Measurements from ENCODE around the gene IFITM2.

The IFITM2 gene

DNA sequence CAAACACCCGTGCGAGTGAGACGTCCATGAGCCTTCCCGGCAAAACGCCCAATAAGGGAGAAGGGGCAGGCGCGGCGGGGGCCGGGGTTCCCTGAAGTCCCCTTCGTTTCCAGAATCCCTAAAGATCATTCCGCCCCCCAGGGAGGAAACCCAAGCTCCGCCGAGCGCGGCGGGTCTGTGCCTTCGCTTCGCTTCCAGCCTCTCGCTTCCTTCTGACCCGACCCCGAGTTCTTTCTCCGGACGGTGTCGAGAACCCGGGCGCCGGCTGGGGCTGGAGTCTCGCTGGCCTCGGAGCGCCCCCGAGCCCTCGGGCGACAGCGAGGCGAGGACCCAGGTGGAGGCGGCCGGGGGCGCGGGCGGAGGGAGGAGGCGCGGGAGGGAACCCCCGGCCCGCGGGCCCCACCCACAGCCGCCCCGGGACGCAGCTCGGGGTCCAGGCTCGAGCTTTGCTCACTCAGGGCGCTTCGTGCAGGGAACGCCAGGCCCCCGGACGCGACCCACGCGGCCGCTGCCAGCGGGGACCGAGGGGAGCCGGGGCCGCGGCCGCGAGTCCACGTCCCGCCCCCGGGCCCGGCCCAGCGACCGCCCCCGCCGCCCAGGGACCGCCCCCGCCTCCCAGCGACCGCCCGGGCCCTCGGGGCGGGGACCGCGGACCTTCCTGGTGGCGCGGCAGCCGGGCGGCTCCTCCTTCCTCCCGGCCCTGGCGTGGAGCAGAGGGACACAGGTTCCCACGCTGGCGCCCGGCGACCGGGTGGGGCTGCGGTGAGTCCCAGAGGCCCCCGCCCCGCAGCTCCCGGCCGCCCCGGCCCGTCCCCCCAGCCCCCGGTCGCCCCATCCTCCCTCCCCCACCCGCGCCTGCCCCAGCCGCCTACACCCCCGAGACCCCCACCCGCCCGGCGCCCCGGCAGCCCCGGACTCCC is 18.9 kb upstream of the IFITM2 start, which contains the start of gene PGGHG:
Gene PGGHG, plus strand, starts transcription at position 649 of the 920 bp plus-strand sequence. CDS start 691 bp downstream, outside the sequence.
- Histone ChIP-seq H3K4me3 (ENCODE audit: insufficient read length, low read depth) (peak within 1 kb of the TSS; percentile 59), H3K36me3 (ENCODE audit: insufficient read depth, insufficient read length, low read length) (peaks cover 33% of the 10 kb centered on the region), H3K4me1 (ENCODE audit: insufficient read depth, insufficient read length) (peaks cover 31% of the 10 kb centered on the region), H3K27me3 (ENCODE audit: insufficient read depth, insufficient read length) (peaks cover 17% of the 10 kb centered on the region), H3K9me3 (ENCODE audit: insufficient read depth, low read length) (no peaks in the 10 kb centered on the region), H3K9ac (ENCODE audit: insufficient read length, low read depth) (peak within 1 kb of the TSS; percentile 90)
- TF ChIP-seq ZNF274 (IDR thresholded peaks at IDR 0.05; ENCODE audit: low read depth, low read length) (no peak), YY1 (IDR thresholded peaks at IDR 0.05; ENCODE audit: insufficient read depth, insufficient read length) (no peak), SUZ12 (IDR thresholded peaks at IDR 0.05; ENCODE audit: extremely low read depth, insufficient read depth, insufficient read length) (no peak)
- DNase-seq (ENCODE audit: low read depth, low spot score) = no peak

DNA sequence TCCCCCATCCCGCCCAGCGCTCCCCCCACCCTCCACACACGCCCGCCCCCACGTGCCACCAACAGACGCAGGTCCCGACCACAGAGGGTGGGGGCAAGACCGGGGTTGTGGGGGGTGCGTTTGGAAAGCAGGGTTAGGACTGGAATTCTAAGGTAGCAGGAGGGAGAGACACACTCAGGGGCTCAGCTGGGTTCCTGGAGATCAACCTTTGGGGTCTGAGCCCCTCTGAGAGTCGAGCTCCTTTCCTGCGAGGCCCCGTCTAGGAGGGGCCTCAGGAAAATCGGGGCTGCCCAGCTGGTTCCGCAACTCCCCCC is 18.3 kb upstream of the IFITM2 start:
- DNase-seq (ENCODE audit: low read depth, low spot score) = no peak
- peaks cover 29% of the 10 kb centered on the region for H3K4me1 ChIP-seq (ENCODE audit: insufficient read depth, insufficient read length)
- H3K4me3 ChIP-seq (ENCODE audit: insufficient read length, low read depth) = peak overlapping the region; percentile 32
- H3K9me3 ChIP-seq (ENCODE audit: insufficient read depth, low read length) = no peaks in the 10 kb centered on the region
- TF ChIP-seq YY1 (IDR thresholded peaks at IDR 0.05; ENCODE audit: insufficient read depth, insufficient read length) (no peak), SUZ12 (IDR thresholded peaks at IDR 0.05; ENCODE audit: extremely low read depth, insufficient read depth, insufficient read length) (no peak), ZNF274 (IDR thresholded peaks at IDR 0.05; ENCODE audit: low read depth, low read length) (no peak)
- H3K27me3 ChIP-seq (ENCODE audit: insufficient read depth, insufficient read length) = peaks cover 17% of the 10 kb centered on the region
- H3K36me3 ChIP-seq (ENCODE audit: insufficient read depth, insufficient read length, low read length) = peaks cover 39% of the 10 kb centered on the region
- H3K9ac ChIP-seq (ENCODE audit: insufficient read length, low read depth) = peak overlapping the region; percentile 67

DNA sequence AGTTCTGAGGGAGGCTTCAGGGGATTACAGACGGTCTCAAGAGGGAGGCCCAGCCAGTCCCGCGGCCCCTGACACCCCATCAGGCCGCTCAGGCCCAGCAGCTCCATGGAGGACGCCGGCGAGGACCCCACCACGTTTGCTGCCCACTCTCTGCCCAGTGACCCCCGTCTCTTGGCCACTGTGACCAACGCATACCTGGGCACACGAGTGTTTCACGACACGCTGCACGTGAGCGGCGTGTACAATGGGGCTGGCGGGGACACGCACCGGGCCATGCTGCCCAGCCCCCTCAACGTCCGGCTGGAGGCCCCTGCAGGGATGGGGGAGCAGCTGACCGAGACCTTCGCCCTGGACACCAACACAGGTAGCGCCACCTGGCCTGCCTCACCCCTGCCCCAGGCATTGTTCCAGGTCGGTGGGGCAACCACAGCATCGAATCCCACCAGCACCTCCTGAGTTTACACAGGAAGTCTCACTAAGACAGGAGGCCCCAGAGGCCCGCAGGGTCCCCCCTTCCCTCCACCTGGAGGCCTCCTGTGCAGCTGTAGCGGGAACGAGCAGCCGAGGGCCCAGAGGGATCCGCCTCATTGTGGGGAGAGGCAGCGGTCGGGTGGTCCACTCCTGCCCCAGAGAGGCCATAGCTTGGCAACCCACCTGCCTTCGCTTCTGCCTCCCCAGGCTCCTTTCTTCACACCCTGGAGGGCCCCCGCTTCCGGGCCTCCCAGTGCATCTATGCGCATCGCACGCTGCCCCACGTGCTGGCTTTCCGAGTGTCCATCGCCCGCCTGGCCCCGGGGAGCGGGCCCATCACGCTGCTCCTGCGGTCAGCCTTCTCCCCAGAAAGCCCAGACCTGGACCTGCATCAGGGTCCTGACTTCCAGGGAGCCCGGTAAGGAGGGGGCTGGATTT is 17.6 kb upstream of the IFITM2 start:
- no peaks in the 10 kb centered on the region for H3K9me3 ChIP-seq (ENCODE audit: insufficient read depth, low read length)
- H3K9ac ChIP-seq (ENCODE audit: insufficient read length, low read depth) = peak overlapping the region; percentile 67
- peaks cover 28% of the 10 kb centered on the region for H3K4me1 ChIP-seq (ENCODE audit: insufficient read depth, insufficient read length)
- peaks cover 46% of the 10 kb centered on the region for H3K36me3 ChIP-seq (ENCODE audit: insufficient read depth, insufficient read length, low read length)
- peak overlapping the region; percentile 32 for H3K4me3 ChIP-seq (ENCODE audit: insufficient read length, low read depth)
- no peak for TF ChIP-seq YY1 (IDR thresholded peaks at IDR 0.05; ENCODE audit: insufficient read depth, insufficient read length)
- no peak for TF ChIP-seq SUZ12 (IDR thresholded peaks at IDR 0.05; ENCODE audit: extremely low read depth, insufficient read depth, insufficient read length)
- no peak for TF ChIP-seq ZNF274 (IDR thresholded peaks at IDR 0.05; ENCODE audit: low read depth, low read length)
- peaks cover 17% of the 10 kb centered on the region for H3K27me3 ChIP-seq (ENCODE audit: insufficient read depth, insufficient read length)
- DNase-seq (ENCODE audit: low read depth, low spot score) = no peak

DNA sequence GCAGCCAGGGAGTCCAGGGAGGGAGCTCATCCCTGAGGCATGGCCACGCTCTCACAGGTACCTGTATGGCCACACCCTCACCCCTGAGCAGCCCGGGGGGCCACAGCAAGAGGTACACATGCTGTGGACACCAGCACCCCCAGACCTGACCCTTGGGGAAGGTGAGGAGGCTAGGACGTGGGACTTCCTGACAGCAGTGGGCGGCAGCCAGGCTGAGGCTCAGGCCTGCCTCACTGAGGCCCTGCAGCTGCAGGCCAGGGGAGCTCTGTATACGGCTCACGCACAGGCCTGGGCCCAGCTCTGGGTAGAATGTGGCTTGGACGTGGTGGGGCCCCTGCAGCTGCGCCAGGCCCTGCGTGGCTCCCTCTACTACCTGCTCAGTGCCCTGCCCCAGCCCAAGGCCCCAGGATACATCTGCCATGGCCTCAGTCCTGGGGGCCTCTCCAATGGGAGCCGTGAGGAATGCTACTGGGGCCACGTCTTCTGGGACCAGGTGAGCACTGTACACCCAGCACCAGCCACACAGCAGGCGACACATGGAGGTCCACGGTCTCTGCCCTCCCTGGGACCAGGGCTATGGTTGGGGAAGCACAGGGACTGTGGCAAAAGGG is 16.9 kb upstream of the IFITM2 start:
- Histone ChIP-seq H3K9ac (ENCODE audit: insufficient read length, low read depth) (peak overlapping the region; percentile 37), H3K36me3 (ENCODE audit: insufficient read depth, insufficient read length, low read length) (peaks cover 53% of the 10 kb centered on the region), H3K4me3 (ENCODE audit: insufficient read length, low read depth) (no peak overlapping the region), H3K27me3 (ENCODE audit: insufficient read depth, insufficient read length) (peaks cover 17% of the 10 kb centered on the region), H3K4me1 (ENCODE audit: insufficient read depth, insufficient read length) (peaks cover 27% of the 10 kb centered on the region), H3K9me3 (ENCODE audit: insufficient read depth, low read length) (no peaks in the 10 kb centered on the region)
- TF ChIP-seq SUZ12 (IDR thresholded peaks at IDR 0.05; ENCODE audit: extremely low read depth, insufficient read depth, insufficient read length) = no peak
- TF ChIP-seq YY1 (IDR thresholded peaks at IDR 0.05; ENCODE audit: insufficient read depth, insufficient read length) = no peak
- TF ChIP-seq ZNF274 (IDR thresholded peaks at IDR 0.05; ENCODE audit: low read depth, low read length) = no peak
- no peak for DNase-seq (ENCODE audit: low read depth, low spot score)

DNA sequence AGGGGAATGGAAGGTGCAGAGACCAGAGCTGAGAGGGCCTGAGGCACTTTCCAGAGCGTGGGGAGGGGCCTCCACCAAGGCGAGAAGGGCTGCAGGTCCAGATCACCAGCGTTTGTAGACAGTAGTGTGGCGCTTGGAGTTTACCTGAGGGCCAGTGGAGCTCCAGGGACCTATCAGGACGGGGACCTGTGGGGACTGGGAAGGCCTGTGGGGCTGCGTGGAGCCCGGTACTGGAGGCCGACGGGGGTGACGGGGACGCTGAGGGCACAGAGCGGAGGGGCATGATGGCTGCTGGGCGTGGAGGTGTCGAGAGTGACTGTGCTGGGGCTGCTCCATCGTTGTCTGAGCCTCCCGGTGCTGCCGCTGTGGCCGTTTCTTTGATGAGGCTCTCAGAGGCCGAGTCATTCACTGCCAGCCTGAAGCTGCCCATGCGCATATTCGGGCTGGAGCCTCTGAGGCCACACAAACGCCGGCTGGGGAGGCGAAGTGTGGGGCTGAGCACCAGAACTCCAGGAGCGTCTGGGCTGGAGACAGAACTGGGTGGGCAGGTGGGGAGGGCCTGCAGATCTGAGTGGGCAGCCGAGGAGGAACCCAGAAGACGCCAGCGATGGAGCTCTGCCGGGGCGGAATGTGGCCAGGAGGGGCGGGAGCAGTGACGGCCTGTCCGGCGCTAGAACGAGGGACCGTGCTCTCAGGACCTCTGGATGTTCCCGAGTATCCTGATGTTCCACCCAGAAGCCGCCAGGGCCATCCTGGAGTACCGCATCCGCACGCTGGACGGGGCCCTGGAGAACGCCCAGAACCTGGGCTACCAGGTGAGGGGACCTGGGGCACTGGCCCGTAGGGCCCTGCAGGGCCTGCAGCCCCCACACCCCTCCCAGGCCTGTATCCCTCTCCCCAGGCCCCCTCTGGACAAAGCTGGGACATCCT is 16.1 kb upstream of the IFITM2 start:
- H3K27me3 ChIP-seq (ENCODE audit: insufficient read depth, insufficient read length) = peaks cover 17% of the 10 kb centered on the region
- no peaks in the 10 kb centered on the region for H3K9me3 ChIP-seq (ENCODE audit: insufficient read depth, low read length)
- no peak overlapping the region for H3K4me3 ChIP-seq (ENCODE audit: insufficient read length, low read depth)
- H3K9ac ChIP-seq (ENCODE audit: insufficient read length, low read depth) = peak overlapping the region; percentile 37
- H3K36me3 ChIP-seq (ENCODE audit: insufficient read depth, insufficient read length, low read length) = peaks cover 59% of the 10 kb centered on the region
- TF ChIP-seq SUZ12 (IDR thresholded peaks at IDR 0.05; ENCODE audit: extremely low read depth, insufficient read depth, insufficient read length) (no peak), YY1 (IDR thresholded peaks at IDR 0.05; ENCODE audit: insufficient read depth, insufficient read length) (no peak)
- no peak for DNase-seq (ENCODE audit: low read depth, low spot score)
- H3K4me1 ChIP-seq (ENCODE audit: insufficient read depth, insufficient read length) = peaks cover 25% of the 10 kb centered on the region

Data from NT2/D1 (cell line).